ENCODE data around the gene LDLRAD3.
"Not testable (repeated sequence)": the region's sequence is repeated elsewhere in the genome, so short reads cannot be mapped to it uniquely, and the experiment has no call there.

Gene LDLRAD3

DNA sequence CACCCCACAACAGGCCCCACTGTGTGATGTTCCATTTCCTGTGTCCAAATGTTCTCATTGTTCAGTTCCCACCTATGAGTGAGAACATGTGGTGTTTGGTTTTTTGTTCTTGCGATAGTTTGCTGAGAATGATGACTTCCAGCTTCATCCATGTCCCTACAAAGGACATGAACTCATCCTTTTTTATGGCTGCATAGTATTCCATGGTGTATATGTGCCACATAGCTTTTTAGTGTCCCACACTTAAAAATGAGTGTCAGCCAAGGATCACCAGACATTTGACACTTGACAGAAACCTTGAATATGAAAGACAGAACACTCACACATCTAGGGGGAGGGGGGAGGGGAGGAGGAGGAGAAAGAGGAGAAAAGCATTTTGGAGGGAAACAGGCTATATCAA lies 245.9 kb downstream of the LDLRAD3 start:
- not testable (repeated sequence) for FAIRE-seq

GRCh38 chr11:36191941-36192340 lies 248.1 kb downstream of the LDLRAD3 start:
- no peak for FAIRE-seq

DNA sequence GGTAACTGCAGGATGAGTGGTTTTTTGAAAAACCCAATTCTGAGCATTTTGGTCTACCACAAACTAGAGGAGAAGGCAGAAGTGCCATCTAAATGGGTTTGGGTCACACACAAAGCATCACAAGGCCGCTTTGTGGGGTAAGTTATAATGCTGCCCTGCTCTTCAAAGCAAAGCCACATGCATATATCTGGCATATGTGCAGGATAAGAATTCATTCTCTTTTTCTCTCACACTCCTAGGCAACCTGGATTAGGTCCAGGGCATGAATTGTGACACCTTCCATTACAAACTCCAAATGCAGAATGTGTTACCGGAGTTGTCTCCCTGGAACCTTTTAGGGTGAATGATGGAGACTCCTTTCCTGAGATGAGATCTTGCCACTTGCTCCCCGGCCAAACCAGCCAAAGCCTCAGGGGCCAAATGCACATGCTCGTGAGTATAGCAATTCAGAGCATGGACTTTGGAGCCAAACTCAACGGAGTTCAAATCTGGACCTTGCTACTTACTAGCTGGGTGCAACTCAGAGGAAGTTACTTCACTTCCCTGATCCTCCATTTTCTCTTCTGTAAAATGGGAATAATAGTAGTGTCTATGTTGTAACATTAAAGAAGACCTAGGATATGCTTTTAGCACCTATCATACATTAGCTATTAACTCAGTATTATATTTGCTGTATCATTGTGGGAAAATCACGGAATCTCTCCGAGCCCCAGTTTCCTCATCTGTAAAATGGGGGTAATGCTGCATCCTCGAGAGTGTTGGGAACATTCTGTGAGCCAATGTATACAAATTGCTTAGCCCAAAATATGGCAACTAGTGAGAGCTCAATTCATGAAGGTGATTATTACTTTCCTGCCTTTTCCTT lies 248.8 kb downstream of the LDLRAD3 start:
- no peak for FAIRE-seq

DNA sequence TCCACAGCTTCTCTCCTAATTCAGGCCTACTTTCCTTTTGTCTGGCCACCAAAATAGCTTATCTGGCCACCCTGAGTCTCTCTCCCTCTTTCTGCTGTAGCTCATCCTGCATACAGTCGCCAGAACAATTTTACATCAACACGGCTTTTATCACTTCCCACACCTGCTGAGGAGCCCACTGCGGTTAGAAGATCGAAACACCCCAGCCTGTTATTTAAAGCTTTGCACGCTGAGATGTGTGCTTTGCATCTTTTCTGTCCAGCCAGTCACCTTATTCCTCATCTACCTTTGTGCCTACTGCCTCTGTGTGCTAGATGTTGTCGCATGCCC lies 249.4 kb downstream of the LDLRAD3 start:
- no peak for FAIRE-seq

- no peak for FAIRE-seq
Observed at GRCh38 chr11:36193721-36194120, 249.9 kb downstream of the LDLRAD3 start.

- FAIRE-seq, result no peak
Observed at GRCh38 chr11:36195496-36196354, 251.9 kb downstream of the LDLRAD3 start.

DNA sequence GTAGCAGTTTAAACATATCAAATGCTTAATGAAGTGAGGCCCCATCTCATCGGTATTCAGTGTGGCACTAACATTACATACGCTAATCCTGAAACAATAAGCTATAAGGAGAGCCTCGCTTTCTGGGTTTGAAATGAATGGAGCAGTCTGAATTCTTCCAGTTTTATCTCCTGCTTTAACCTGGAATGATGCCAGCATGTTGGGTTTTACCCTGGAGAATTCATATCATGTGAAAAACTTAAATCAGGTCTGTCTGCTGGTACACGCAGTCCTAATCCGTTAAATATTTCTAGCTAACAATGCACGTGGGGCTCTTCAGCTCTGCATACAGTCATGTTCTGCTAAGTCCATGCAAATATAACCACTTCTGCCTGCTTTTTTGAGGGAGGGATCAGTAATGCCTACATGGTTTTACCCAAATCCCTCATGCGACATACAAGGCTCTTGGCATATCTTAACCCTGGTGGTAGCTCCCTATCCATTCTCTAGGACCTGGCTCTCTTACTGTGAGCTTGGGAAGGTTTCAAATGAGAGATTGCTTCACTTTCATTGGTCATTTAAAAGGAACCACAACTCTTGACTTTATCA lies 252.6 kb downstream of the LDLRAD3 start:
- no peak for FAIRE-seq

GRCh38 chr11:36201411-36201810 lies 257.5 kb downstream of the LDLRAD3 start:
- FAIRE-seq, result no peak

DNA sequence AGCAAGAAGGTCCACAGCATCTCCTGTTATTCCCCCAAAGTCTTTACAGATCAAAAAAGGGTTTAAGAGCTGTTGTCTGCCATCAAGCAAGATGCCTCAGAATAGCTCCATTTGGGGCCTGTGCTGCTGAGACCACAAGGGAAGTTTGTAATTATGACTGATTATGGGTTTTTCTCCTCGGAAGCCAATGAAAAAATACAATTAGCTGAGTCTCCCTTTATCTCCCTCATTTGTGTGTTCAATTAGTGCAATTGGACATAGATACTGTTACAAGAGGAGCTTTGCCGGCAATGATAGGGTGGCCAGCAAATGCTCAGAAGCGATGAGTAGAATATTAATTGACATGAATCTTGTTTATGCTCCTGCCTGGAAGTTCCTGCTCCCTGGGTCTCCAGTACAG lies 261.7 kb downstream of the LDLRAD3 start:
- FAIRE-seq, result no peak

DNA sequence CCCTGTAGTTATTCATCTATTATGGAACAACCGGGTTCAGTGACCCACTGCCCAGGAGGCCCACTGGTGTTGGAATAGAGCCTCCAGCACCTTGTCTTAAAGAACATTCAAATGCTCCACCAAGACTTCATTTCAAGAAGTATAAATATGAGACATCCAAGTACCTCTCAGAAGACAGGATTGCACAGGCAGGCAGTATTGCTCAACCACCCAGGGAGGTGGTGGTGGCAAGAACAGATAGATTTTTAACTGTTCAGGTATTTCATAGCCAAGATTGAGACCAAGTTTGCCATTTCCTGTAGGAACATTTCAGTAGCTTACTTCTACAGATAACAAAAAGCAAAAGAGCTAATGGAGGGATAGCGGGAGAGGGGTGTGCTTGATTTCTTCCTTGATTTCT lies 266.7 kb downstream of the LDLRAD3 start:
- FAIRE-seq, result no peak

- FAIRE-seq, result no peak
Observed at GRCh38 chr11:36211761-36212430, 268.0 kb downstream of the LDLRAD3 start.

DNA sequence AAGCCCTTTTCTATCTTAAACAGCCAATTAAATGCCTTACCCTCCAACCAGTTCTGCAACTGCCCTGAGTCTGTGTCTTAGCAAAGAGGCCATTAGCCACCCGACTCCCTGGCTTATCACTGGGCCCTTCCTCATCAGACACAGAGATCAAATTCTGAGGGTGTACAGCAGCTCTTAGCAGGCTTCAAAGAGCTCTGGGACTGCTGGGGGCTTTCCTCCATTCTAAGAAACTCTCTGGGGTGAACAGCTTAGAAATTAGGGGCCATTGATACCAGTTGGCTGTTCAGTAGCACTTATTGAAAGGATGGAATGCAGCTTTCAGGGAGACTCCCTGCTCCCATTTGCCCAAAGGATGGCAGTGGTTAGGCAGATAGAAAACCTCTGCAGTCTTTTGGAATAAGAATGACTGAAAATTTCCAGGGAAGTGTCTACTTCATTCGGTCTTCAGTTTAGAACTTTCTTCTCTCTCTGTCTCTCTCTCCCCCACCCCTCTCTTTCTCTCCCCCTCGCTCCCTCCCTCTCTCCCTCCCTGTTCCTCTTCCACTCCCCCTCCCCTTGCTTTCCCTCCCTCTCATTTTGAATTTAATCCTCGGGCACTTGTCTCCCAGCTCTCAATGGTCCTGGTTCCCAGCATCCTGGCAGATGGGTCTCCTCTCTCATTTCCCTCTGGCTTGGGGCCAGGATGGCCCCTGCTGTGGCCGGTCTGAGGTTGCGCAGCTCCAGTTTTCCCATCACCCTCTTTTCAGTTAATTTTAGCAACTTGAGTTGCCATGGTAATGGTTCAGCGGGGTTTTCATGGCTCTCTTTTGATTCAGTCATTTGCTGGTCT lies 268.9 kb downstream of the LDLRAD3 start:
- FAIRE-seq, result no peak

GRCh38 chr11:36213393-36213840 lies 269.6 kb downstream of the LDLRAD3 start:
- FAIRE-seq, result no peak

DNA sequence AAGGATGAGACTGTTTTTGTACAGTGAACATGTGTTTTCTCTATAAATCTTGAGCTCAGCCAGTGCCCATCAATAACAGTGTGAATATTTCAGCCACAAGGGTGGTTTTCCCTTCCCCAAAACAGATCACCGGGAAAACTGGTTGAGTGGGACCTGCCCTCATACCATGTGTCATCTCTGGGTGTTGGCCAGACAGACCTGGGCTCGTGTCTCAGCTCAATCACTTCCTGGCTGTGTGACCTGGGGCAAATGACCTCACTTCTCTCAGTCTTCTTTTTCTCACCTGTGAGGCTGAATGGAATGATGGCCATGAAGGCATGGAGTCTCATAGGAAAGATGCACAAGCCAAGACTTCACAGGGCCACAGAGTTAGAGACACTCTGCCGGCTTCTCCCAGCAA lies 270.6 kb downstream of the LDLRAD3 start:
- no peak for FAIRE-seq

- FAIRE-seq, result no peak
Observed at GRCh38 chr11:36214976-36215692, 271.3 kb downstream of the LDLRAD3 start.

DNA sequence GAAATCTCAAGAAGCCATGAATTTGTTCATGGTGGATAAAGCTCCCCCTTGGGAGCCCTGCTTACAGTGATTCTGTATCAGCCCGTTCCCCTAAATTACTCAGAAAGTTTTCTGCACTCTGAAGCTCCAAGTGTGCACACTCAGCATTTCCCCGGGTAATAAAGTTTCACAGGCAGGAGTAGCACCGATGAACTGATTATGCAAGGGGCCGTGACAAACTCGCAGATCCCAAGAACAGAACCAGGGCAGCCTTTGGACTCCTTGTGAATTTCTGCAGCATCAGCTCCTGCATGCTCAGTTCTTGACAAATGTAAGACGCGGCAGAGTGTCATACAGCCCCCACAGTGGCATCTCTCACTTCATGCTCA lies 271.8 kb downstream of the LDLRAD3 start:
- no peak for FAIRE-seq

- FAIRE-seq, result no peak
Observed at GRCh38 chr11:36216061-36216615, 272.3 kb downstream of the LDLRAD3 start.

- no peak for FAIRE-seq
Observed at GRCh38 chr11:36218283-36218921, 274.5 kb downstream of the LDLRAD3 start.

- no peak for FAIRE-seq
Observed at GRCh38 chr11:36219996-36220395, 276.1 kb downstream of the LDLRAD3 start.

- no peak for FAIRE-seq
Observed at GRCh38 chr11:36222831-36223635, 279.2 kb downstream of the LDLRAD3 start.
